Stimulated activated CD4-positive, alpha-beta T cell treated with anti-CD3 and anti-CD28 coated beads, Interleukin-15, amount 100 ng/mL, for 48 hours (primary cell): ENCODE results near the gene ARHGEF12.

Experiments
- DNase-seq, 2 donors: peaks; one replicate each; pipeline ENCODE4 v3.0.0-alpha.2; 2020; ENCODE audit warnings: low read depth in 2 of 2

Gene ARHGEF12

GRCh38 chr11:120536797-120537169 lies 200.6 kb downstream of the ARHGEF12 start:
- DNase-seq, result no peak

DNA sequence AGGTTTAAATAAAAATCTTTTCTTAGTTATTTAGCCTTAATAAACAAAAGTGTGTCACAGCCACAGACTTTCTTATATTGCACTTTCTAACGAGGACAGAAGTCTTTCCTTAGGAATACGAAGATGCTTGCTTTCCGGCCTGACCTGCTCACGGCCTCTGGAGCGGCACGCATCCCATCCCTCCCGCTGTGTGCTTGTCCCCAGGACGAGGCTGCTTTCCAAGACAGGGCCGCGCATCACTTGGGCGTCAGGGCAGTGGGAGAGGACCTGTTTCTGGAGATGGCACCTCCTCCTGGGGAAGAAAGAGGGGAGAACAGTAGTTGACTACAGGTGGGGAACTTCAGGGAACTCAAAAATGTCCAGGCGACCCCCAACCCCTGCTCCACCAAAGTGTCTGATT lies 201.8 kb downstream of the ARHGEF12 start:
- no peak for DNase-seq

DNA sequence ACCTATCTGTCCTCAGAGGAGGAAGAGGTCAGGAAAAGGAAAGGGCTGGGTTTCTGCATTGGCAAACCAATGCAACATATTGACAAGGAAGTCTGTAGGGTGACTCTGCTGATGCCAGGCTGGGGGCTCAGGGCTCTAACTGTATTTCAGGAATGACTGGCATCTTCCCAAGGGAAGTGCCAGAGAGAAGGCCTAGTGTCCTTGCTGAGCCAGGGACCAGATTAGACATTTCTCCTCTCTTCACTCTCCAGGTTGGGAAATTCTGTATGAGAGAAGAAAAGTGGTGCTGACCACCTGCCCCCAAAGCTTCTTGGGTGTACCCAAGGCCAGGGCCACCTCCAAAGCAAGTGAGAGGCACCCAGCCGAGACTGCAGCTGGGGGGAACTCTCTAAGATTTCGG lies 202.5 kb downstream of the ARHGEF12 start:
- no peak for DNase-seq
